Natural killer cell (primary cell): ENCODE data around the gene FCGBP. TPM values are rescaled to one million over a fixed set of nuclear protein-coding genes. Genes with fewer than 3 reads are reported as not detected.

Experiments used
- ATAC-seq, 3 donors: fragments of 150-1000 bp in 2 of 3; fragments of 200-7000 bp in 1 of 3; cut with Tn5 transposase; 1 replicate in 1 of 3; 2 replicates in 2 of 3; pipeline ENCODE4 v1.10.0; 2021; ENCODE audit warnings: mild to moderate bottlenecking in 2 of 3, moderate library complexity in 2 of 3
- DNase-seq, 2 donors: peaks; one replicate each; pipeline versions ENCODE4 v3.0.0 to v3.0.0-alpha.2; 2013 to 2021; ENCODE audit warnings: mixed read lengths in 1 of 2
- H3K27ac ChIP-seq: one replicate; pipeline ENCODE4 v1.5.1; 2013; ENCODE audit warnings: mild to moderate bottlenecking, low read length
- H3K27me3 ChIP-seq: one replicate; pipeline ENCODE4 v1.6.1; 2013; ENCODE audit warnings: low read length; ENCODE audit not compliant: control insufficient read depth, insufficient read depth
- H3K36me3 ChIP-seq: one replicate; pipeline ENCODE4 v1.6.1; 2013; ENCODE audit warnings: low read length; ENCODE audit not compliant: control insufficient read depth, insufficient read depth
- H3K4me1 ChIP-seq: one replicate; pipeline ENCODE4 v1.6.1; 2013; ENCODE audit warnings: low read length; ENCODE audit not compliant: control insufficient read depth, insufficient read depth
- H3K4me3 ChIP-seq: one replicate; pipeline ENCODE4 v1.5.1; 2013; ENCODE audit warnings: low read length
- H3K9me3 ChIP-seq: one replicate; pipeline ENCODE4 v1.6.1; 2013; ENCODE audit warnings: low read length; ENCODE audit not compliant: control insufficient read depth, insufficient read depth
- H3K27ac Mint-ChIP-seq, 2 donors: one replicate each; pipeline ENCODE4 v1.8.0; 2022; ENCODE audit warnings: mild to moderate bottlenecking in 2 of 2, mixed read lengths in 2 of 2, moderate library complexity in 1 of 2
- H3K27me3 Mint-ChIP-seq, 2 donors: one replicate each; pipeline ENCODE4 v1.8.0; 2022; ENCODE audit warnings: low read depth in 2 of 2, mixed read lengths in 2 of 2
- H3K36me3 Mint-ChIP-seq: one replicate; pipeline ENCODE4 v1.8.0; 2022; ENCODE audit warnings: mixed read lengths
- H3K4me1 Mint-ChIP-seq, 2 donors: one replicate each; pipeline ENCODE4 v1.8.0; 2022; ENCODE audit warnings: mixed read lengths in 2 of 2
- H3K4me3 Mint-ChIP-seq: one replicate; pipeline ENCODE4 v1.8.0; 2022; ENCODE audit warnings: mild to moderate bottlenecking, moderate library complexity, mixed read lengths
- H3K9me3 Mint-ChIP-seq, 2 donors: one replicate each; pipeline ENCODE4 v1.8.0; 2022; ENCODE audit warnings: mixed read lengths in 2 of 2
- WGBS: methylation state at CpG from one replicate; pipeline ENCODE4 v1.1.7; 2013; ENCODE audit warnings: missing lambda C conversion rate; ENCODE audit not compliant: insufficient coverage; 5-methylcytosine and 5-hydroxymethylcytosine counted together
- intact Hi-C: fragments of 100-400 bp; cut with micrococcal nuclease; formaldehyde crosslinking; loops from one replicate; pipeline ENCODE4 v1.14.2; 2022
- total RNA-seq, 4 donors: library from RNA; stranded (reverse); fragments of 120-200 nt in 1 of 4; gene quantifications; one replicate each; pipeline versions ENCODE4 v1.2.3 to v1.2.4, GENCODE V29; 2013 to 2022
- TF ChIP-seq, protein P1 (sequence below): fragments of 200-600 bp; IDR thresholded peaks from one replicate; pipeline ENCODE4 v1.8.0; 2022; ENCODE audit warnings: antibody characterized with exemption

The FCGBP gene
- total RNA-seq, 3 donors from 2014 or later (not counting 1 experiment from before 2014, with no cell fraction given) = 10.6 to 25.1 (median 17.3) TPM

DNA sequence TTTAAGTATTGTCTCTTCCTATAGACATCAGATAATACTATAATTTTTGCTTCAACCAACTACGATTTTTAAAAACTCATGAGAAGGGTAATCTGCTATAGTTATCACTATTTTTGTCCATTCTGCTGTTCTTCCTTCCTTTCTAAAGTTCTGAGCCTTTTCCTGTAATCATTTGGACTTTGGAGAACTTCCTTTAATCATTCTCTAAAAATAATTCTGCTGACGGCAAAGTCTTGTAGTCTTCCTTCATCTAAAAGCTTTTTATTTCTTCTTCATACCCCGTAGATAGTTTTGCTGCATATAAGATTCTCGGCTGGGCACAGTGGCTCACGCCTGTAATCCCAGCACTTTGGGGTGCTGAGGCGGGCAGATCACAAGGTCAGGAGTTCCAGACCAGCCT lies 5.1 kb upstream of the FCGBP start:
- Mint-ChIP-seq H3K27me3 (no peaks in the 10 kb centered on the region), H3K36me3 (peaks cover 18% of the 10 kb centered on the region), H3K9me3 (peaks cover 2 to 11% of the 10 kb centered on the region in 2 donors), H3K4me3 (no peak overlapping the region), H3K27ac (peak overlapping the region; percentile 89 to 97), H3K4me1 (peaks cover 80 to 83% of the 10 kb centered on the region in 2 donors)
- WGBS = 92% methylated on average over 5 of the region's 6 CpGs
- TF ChIP-seq, protein P1, sequence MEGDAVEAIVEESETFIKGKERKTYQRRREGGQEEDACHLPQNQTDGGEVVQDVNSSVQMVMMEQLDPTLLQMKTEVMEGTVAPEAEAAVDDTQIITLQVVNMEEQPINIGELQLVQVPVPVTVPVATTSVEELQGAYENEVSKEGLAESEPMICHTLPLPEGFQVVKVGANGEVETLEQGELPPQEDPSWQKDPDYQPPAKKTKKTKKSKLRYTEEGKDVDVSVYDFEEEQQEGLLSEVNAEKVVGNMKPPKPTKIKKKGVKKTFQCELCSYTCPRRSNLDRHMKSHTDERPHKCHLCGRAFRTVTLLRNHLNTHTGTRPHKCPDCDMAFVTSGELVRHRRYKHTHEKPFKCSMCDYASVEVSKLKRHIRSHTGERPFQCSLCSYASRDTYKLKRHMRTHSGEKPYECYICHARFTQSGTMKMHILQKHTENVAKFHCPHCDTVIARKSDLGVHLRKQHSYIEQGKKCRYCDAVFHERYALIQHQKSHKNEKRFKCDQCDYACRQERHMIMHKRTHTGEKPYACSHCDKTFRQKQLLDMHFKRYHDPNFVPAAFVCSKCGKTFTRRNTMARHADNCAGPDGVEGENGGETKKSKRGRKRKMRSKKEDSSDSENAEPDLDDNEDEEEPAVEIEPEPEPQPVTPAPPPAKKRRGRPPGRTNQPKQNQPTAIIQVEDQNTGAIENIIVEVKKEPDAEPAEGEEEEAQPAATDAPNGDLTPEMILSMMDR = no peak
- Histone ChIP-seq H3K36me3 (no peaks in the 10 kb centered on the region), H3K4me3 (no peak overlapping the region), H3K27ac (no peak overlapping the region), H3K9me3 (no peaks in the 10 kb centered on the region), H3K27me3 (no peaks in the 10 kb centered on the region), H3K4me1 (peaks cover 66% of the 10 kb centered on the region)
- DNase-seq = no peak
- intact Hi-C loops = no loop called here
- ATAC-seq = no peak

DNA sequence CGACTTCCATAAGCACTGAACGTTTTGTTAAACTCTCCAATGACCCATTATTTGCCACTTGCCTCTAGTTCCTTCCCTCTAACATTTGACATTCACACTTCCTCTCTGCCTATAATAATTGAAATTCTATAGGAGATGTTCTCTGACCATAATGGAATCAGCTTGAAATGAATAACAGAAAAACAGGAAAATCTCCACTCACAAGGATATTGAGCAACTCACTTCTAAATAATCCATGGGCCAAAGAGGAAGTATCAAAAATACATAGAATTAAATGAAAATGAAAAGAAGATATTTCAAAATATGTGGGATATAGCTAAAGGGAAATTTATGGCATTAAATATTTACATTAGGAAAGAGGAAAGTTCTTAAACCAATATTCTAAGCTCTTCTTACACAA lies 3.4 kb upstream of the FCGBP start:
- peak overlapping the region; percentile 73 to 83 for H3K27ac Mint-ChIP-seq

GRCh38 chr19:39937094-39937720 lies 2.8 kb upstream of the FCGBP start:
- 58% methylated on average over 4 of the region's 5 CpGs for WGBS
- TF ChIP-seq, protein P1 = no peak
- Mint-ChIP-seq H3K27ac (peak overlapping the region; percentile 73 to 83), H3K4me3 (no peak overlapping the region), H3K9me3 (peaks cover 2 to 11% of the 10 kb centered on the region in 2 donors), H3K4me1 (peaks cover 64 to 71% of the 10 kb centered on the region in 2 donors), H3K27me3 (no peaks in the 10 kb centered on the region), H3K36me3 (peaks cover 18% of the 10 kb centered on the region)
- Histone ChIP-seq H3K27ac (peak overlapping the region; percentile 52), H3K4me1 (peaks cover 46% of the 10 kb centered on the region), H3K9me3 (no peaks in the 10 kb centered on the region), H3K27me3 (no peaks in the 10 kb centered on the region), H3K4me3 (no peak overlapping the region), H3K36me3 (no peaks in the 10 kb centered on the region)
- DNase-seq (peak; percentile 36 to 78), ATAC-seq (peak; percentile 65 to 66 (median 65))
- intact Hi-C loops = no loop called here

More for the DNA sequence above, 3.4 kb upstream of the FCGBP start:
- H3K4me3 ChIP-seq = no peak overlapping the region
- H3K4me1 ChIP-seq = peaks cover 52% of the 10 kb centered on the region
- H3K4me3 Mint-ChIP-seq = no peak overlapping the region
- peaks cover 2 to 11% of the 10 kb centered on the region in 2 donors for H3K9me3 Mint-ChIP-seq
- TF ChIP-seq, protein P1 = no peak
- H3K27me3 ChIP-seq = no peaks in the 10 kb centered on the region
- DNase-seq = no peak
- H3K9me3 ChIP-seq = no peaks in the 10 kb centered on the region
- H3K4me1 Mint-ChIP-seq = peaks cover 70 to 77% of the 10 kb centered on the region in 2 donors
- WGBS = 46% methylated on average over 2 of the region's 2 CpGs
- peaks cover 18% of the 10 kb centered on the region for H3K36me3 Mint-ChIP-seq
- ATAC-seq = no peak
- no peaks in the 10 kb centered on the region for H3K36me3 ChIP-seq
- H3K27ac ChIP-seq = no peak overlapping the region
- no peaks in the 10 kb centered on the region for H3K27me3 Mint-ChIP-seq
- intact Hi-C loops = no loop called here

GRCh38 chr19:39936622-39937021 lies 2.2 kb upstream of the FCGBP start:
- peaks cover 42% of the 10 kb centered on the region for H3K4me1 ChIP-seq
- no peak overlapping the region for H3K27ac ChIP-seq
- 87% methylated on average over 6 of the region's 6 CpGs for WGBS
- Mint-ChIP-seq H3K36me3 (peaks cover 18% of the 10 kb centered on the region), H3K27ac (peak overlapping the region; percentile 73 to 83), H3K4me3 (no peak overlapping the region), H3K4me1 (peaks cover 58 to 65% of the 10 kb centered on the region in 2 donors), H3K27me3 (no peaks in the 10 kb centered on the region), H3K9me3 (peaks cover 2 to 11% of the 10 kb centered on the region in 2 donors)
- H3K9me3 ChIP-seq = no peaks in the 10 kb centered on the region
- intact Hi-C loops = no loop called here
- TF ChIP-seq, protein P1 = no peak
- H3K4me3 ChIP-seq = no peak overlapping the region
- H3K36me3 ChIP-seq = no peaks in the 10 kb centered on the region
- DNase-seq = no peak
- no peaks in the 10 kb centered on the region for H3K27me3 ChIP-seq
- ATAC-seq = no peak
